ENCODE results near the gene GRID1. TPM values are rescaled to one million over a fixed set of nuclear protein-coding genes. Genes with fewer than 3 reads are reported as not detected.

Gene GRID1
- total RNA-seq, 1 experiment from 2014 or later: not detected

DNA sequence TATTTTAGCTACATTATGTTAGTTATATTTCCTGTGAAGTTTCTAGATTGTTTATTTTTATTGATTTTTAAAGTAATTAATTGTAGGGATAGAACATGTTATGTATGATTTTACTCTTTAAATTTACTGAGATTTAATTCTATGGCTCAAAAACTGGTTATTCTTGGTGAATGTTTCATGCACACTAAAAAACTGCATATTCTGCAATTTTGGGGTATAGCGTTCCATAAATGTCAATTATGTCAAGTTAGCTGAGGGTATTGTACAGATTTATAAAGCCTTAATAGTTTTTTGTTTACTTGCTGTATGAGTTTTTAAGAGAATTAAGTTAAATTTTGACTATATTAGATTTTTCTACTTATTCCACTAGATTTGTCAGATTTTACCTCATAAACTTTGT, 669.7 kb downstream of the GRID1 start:
- CTCF ChIA-PET: no interaction called here
- Histone ChIP-seq H3K4me3 (ENCODE audit: low read length) (no peak overlapping the region), H3K9me3 (ENCODE audit: low read length) (no peaks in the 10 kb centered on the region), H3K79me2 (ENCODE audit: low read length) (no peaks in the 10 kb centered on the region), H3K4me1 (ENCODE audit: insufficient read depth, low read length) (no peaks in the 10 kb centered on the region), H4K20me1 (ENCODE audit: low read length) (no peaks in the 10 kb centered on the region), H3K36me3 (ENCODE audit: low read depth, low read length) (no peaks in the 10 kb centered on the region), H3K9ac (ENCODE audit: low read length) (no peak overlapping the region), H3F3A (ENCODE audit: low read length, unreplicated experiment) (no peaks in the 10 kb centered on the region), H2AFZ (ENCODE audit: low read length) (no peak overlapping the region), H3K27me3 (ENCODE audit: low read length) (no peaks in the 10 kb centered on the region), H3K27ac (ENCODE audit: low read length) (no peak overlapping the region), H3K9me2 (replicated peaks; ENCODE audit: low read length) (no peaks in the 10 kb centered on the region), H3K4me2 (ENCODE audit: low read length) (no peak overlapping the region)
- no TSS peak for BruUV-seq (replicated peaks)
- no peak for ATAC-seq
- intact Hi-C loops (cut with micrococcal nuclease): no loop called here
- no peak for DNase-seq
- POLR2A ChIA-PET (ENCODE audit: unreplicated experiment): no interaction called here
- TF ChIP-seq EZH2phosphoT487 (IDR thresholded peaks at IDR 0.05; ENCODE audit: borderline replicate concordance, low read length) (no peak), EZH2 (IDR thresholded peaks at IDR 0.05; ENCODE audit: low read length, unreplicated experiment) (no peak)
- TF ChIP-seq, protein P1, sequence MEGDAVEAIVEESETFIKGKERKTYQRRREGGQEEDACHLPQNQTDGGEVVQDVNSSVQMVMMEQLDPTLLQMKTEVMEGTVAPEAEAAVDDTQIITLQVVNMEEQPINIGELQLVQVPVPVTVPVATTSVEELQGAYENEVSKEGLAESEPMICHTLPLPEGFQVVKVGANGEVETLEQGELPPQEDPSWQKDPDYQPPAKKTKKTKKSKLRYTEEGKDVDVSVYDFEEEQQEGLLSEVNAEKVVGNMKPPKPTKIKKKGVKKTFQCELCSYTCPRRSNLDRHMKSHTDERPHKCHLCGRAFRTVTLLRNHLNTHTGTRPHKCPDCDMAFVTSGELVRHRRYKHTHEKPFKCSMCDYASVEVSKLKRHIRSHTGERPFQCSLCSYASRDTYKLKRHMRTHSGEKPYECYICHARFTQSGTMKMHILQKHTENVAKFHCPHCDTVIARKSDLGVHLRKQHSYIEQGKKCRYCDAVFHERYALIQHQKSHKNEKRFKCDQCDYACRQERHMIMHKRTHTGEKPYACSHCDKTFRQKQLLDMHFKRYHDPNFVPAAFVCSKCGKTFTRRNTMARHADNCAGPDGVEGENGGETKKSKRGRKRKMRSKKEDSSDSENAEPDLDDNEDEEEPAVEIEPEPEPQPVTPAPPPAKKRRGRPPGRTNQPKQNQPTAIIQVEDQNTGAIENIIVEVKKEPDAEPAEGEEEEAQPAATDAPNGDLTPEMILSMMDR (conservative IDR thresholded peaks at IDR 0.05; ENCODE audit: low read depth, low read length): no peak

- POLR2A ChIA-PET (ENCODE audit: unreplicated experiment): no interaction called here
- Histone ChIP-seq H4K20me1 (ENCODE audit: low read length) (no peaks in the 10 kb centered on the region), H3K9ac (ENCODE audit: low read length) (no peak overlapping the region), H3K4me1 (ENCODE audit: insufficient read depth, low read length) (no peaks in the 10 kb centered on the region), H3K4me3 (ENCODE audit: low read length) (no peak overlapping the region), H3K79me2 (ENCODE audit: low read length) (no peaks in the 10 kb centered on the region), H3K36me3 (ENCODE audit: low read depth, low read length) (no peaks in the 10 kb centered on the region), H3K9me2 (replicated peaks; ENCODE audit: low read length) (no peaks in the 10 kb centered on the region), H3K27me3 (ENCODE audit: low read length) (no peaks in the 10 kb centered on the region), H3K27ac (ENCODE audit: low read length) (no peak overlapping the region), H3K9me3 (ENCODE audit: low read length) (no peaks in the 10 kb centered on the region), H3F3A (ENCODE audit: low read length, unreplicated experiment) (no peaks in the 10 kb centered on the region), H2AFZ (ENCODE audit: low read length) (no peak overlapping the region), H3K4me2 (ENCODE audit: low read length) (no peak overlapping the region)
- no peak for TF ChIP-seq EZH2 (IDR thresholded peaks at IDR 0.05; ENCODE audit: low read length, unreplicated experiment)
- TF ChIP-seq, protein P1 (conservative IDR thresholded peaks at IDR 0.05; ENCODE audit: low read depth, low read length): no peak
- DNase-seq: no peak
- CTCF ChIA-PET: no interaction called here
- intact Hi-C loops (cut with micrococcal nuclease): no loop called here
- BruUV-seq (replicated peaks): no TSS peak
- ATAC-seq: no peak
Measured at GRCh38 chr10:85682621-85683020, 684.0 kb downstream of the GRID1 start.

DNA sequence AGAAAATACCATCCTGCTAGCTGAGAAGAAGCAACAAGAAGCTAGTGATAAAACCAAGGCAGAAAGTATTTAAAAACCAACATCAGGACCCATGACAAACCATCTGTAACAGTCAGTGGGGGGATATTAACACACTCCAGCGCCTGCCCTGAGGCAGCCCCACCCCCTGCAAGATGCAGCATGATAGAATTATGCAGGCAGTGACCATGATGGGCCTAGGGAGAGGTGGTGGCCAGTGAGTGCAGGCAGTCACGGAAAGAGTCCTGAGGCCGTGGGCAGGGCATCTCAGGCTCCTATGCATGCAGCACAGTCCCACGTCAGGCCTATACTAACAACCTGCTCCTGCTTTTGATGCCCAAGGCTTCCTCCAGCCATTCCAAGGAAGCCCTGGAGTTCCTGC, 686.9 kb downstream of the GRID1 start:
- Histone ChIP-seq H3K4me2 (ENCODE audit: low read length) (no peak overlapping the region), H3K79me2 (ENCODE audit: low read length) (no peaks in the 10 kb centered on the region), H3F3A (ENCODE audit: low read length, unreplicated experiment) (no peaks in the 10 kb centered on the region), H4K20me1 (ENCODE audit: low read length) (no peaks in the 10 kb centered on the region), H3K4me3 (ENCODE audit: low read length) (no peak overlapping the region), H3K4me1 (ENCODE audit: insufficient read depth, low read length) (no peaks in the 10 kb centered on the region), H3K27ac (ENCODE audit: low read length) (no peak overlapping the region), H3K9me3 (ENCODE audit: low read length) (no peaks in the 10 kb centered on the region), H3K27me3 (ENCODE audit: low read length) (no peaks in the 10 kb centered on the region), H3K9ac (ENCODE audit: low read length) (no peak overlapping the region), H3K36me3 (ENCODE audit: low read depth, low read length) (no peaks in the 10 kb centered on the region), H2AFZ (ENCODE audit: low read length) (no peak overlapping the region), H3K9me2 (replicated peaks; ENCODE audit: low read length) (no peaks in the 10 kb centered on the region)
- no TSS peak for BruUV-seq (replicated peaks)
- DNase-seq (no peak), ATAC-seq (no peak)
- ChIA-PET POLR2A (ENCODE audit: unreplicated experiment) (no interaction called here), CTCF (no interaction called here)
- intact Hi-C loops (cut with micrococcal nuclease): no loop called here
- TF ChIP-seq, protein P1 (conservative IDR thresholded peaks at IDR 0.05; ENCODE audit: low read depth, low read length): no peak
- no peak for TF ChIP-seq EZH2phosphoT487 (IDR thresholded peaks at IDR 0.05; ENCODE audit: borderline replicate concordance, low read length)
- TF ChIP-seq EZH2 (IDR thresholded peaks at IDR 0.05; ENCODE audit: low read length, unreplicated experiment): no peak

Measured in PC-3 (cell line).